Measurements from ENCODE around the gene DLK2.
"Not testable (repeated sequence)": the region's sequence is repeated elsewhere in the genome, so short reads cannot be mapped to it uniquely, and the experiment has no call there.

The DLK2 gene

GRCh38 chr6:43416935-43417334, 38.4 kb downstream of the DLK2 start:
- no peaks in the 10 kb centered on the region for H3K4me1 ChIP-seq (ENCODE audit: control insufficient read depth in 2 of 2, insufficient read depth in 2 of 2, low read length in 2 of 2)
- H3K27ac ChIP-seq (ENCODE audit: low read depth in 2 of 2, low read length in 2 of 2) = no peak overlapping the region
- H3K36me3 ChIP-seq (ENCODE audit: control insufficient read depth in 2 of 2, insufficient read depth in 2 of 2, low read length in 2 of 2) = no peaks in the 10 kb centered on the region
- no peak overlapping the region for H3K9ac ChIP-seq (ENCODE audit: low read depth in 1 of 2, low read length in 2 of 2)
- no peak overlapping the region for H3K4me3 ChIP-seq (ENCODE audit: low read length in 2 of 2)
- peaks cover 0 to 2% of the 10 kb centered on the region in 2 donors for H3K27me3 ChIP-seq (ENCODE audit: control insufficient read depth in 2 of 2, insufficient read depth in 2 of 2, low read length in 2 of 2)
- no peaks in the 10 kb centered on the region for H3K9me3 ChIP-seq (ENCODE audit: control insufficient read depth in 2 of 2, low read length in 2 of 2)

GRCh38 chr6:43415275-43415674, 40.1 kb downstream of the DLK2 start:
- not testable (repeated sequence) for H3K4me1 ChIP-seq (ENCODE audit: control insufficient read depth in 2 of 2, insufficient read depth in 2 of 2, low read length in 2 of 2); H3K27ac ChIP-seq (ENCODE audit: low read depth in 2 of 2, low read length in 2 of 2); H3K9ac ChIP-seq (ENCODE audit: low read depth in 1 of 2, low read length in 2 of 2); H3K9me3 ChIP-seq (ENCODE audit: control insufficient read depth in 2 of 2, low read length in 2 of 2); H3K4me3 ChIP-seq (ENCODE audit: low read length in 2 of 2); H3K36me3 ChIP-seq (ENCODE audit: control insufficient read depth in 2 of 2, insufficient read depth in 2 of 2, low read length in 2 of 2); H3K27me3 ChIP-seq (ENCODE audit: control insufficient read depth in 2 of 2, insufficient read depth in 2 of 2, low read length in 2 of 2)

GRCh38 chr6:43413002-43413401, 42.3 kb downstream of the DLK2 start:
- H3K27ac ChIP-seq (ENCODE audit: low read depth in 2 of 2, low read length in 2 of 2) = no peak overlapping the region
- H3K4me1 ChIP-seq (ENCODE audit: control insufficient read depth in 2 of 2, insufficient read depth in 2 of 2, low read length in 2 of 2) = no peaks in the 10 kb centered on the region
- no peaks in the 10 kb centered on the region for H3K36me3 ChIP-seq (ENCODE audit: control insufficient read depth in 2 of 2, insufficient read depth in 2 of 2, low read length in 2 of 2)
- no peak overlapping the region for H3K9ac ChIP-seq (ENCODE audit: low read depth in 1 of 2, low read length in 2 of 2)
- H3K9me3 ChIP-seq (ENCODE audit: control insufficient read depth in 2 of 2, low read length in 2 of 2) = no peaks in the 10 kb centered on the region
- peaks cover 0 to 2% of the 10 kb centered on the region in 2 donors for H3K27me3 ChIP-seq (ENCODE audit: control insufficient read depth in 2 of 2, insufficient read depth in 2 of 2, low read length in 2 of 2)
- H3K4me3 ChIP-seq (ENCODE audit: low read length in 2 of 2) = no peak overlapping the region

DNA sequence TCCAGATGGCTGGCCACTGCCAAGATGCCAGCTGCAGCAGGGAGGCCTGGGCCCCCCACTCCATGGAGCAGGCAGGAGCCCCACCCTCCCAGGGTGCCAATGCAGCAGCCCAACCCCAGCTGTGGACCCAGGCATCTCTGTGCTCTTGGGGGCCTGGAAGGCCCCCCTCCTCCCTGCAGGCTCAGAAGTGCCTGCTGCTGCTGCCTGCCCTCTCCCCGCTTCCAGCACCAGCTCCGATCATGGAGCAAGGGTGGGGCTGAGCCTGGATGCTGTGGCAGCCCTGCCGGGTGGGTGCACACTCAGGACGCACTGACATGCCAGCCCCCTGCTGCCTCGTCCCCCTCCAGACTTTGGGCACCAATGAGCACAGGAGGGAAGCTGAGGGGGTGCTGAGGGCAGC, 42.8 kb downstream of the DLK2 start:
- no peaks in the 10 kb centered on the region for H3K36me3 ChIP-seq (ENCODE audit: control insufficient read depth in 2 of 2, insufficient read depth in 2 of 2, low read length in 2 of 2)
- peaks cover 0 to 2% of the 10 kb centered on the region in 2 donors for H3K27me3 ChIP-seq (ENCODE audit: control insufficient read depth in 2 of 2, insufficient read depth in 2 of 2, low read length in 2 of 2)
- H3K4me3 ChIP-seq (ENCODE audit: low read length in 2 of 2) = no peak overlapping the region
- H3K9me3 ChIP-seq (ENCODE audit: control insufficient read depth in 2 of 2, low read length in 2 of 2) = no peaks in the 10 kb centered on the region
- H3K9ac ChIP-seq (ENCODE audit: low read depth in 1 of 2, low read length in 2 of 2) = no peak overlapping the region
- no peak overlapping the region for H3K27ac ChIP-seq (ENCODE audit: low read depth in 2 of 2, low read length in 2 of 2)
- H3K4me1 ChIP-seq (ENCODE audit: control insufficient read depth in 2 of 2, insufficient read depth in 2 of 2, low read length in 2 of 2) = no peaks in the 10 kb centered on the region

DNA sequence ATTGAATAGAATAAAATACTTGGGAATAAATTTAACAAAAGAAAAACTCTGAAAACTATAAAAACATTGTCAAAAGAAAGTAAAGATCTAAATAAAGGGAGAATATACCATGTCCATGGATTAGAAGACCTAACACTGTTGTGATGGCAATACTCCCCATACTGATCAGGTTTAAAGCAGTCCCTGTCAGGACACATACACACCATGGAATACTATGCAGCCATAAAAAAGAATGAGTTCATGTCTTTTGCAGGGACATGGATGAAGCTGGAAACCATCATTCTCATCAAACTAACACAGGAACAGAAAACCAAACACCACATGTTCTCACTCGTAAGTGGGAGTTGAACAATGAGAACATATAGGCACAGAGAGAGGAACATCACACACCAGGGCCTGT, 44.6 kb downstream of the DLK2 start:
- not testable (repeated sequence) for H3K27ac ChIP-seq (ENCODE audit: low read depth in 2 of 2, low read length in 2 of 2); H3K4me1 ChIP-seq (ENCODE audit: control insufficient read depth in 2 of 2, insufficient read depth in 2 of 2, low read length in 2 of 2); H3K36me3 ChIP-seq (ENCODE audit: control insufficient read depth in 2 of 2, insufficient read depth in 2 of 2, low read length in 2 of 2); H3K9ac ChIP-seq (ENCODE audit: low read depth in 1 of 2, low read length in 2 of 2); H3K9me3 ChIP-seq (ENCODE audit: control insufficient read depth in 2 of 2, low read length in 2 of 2); H3K4me3 ChIP-seq (ENCODE audit: low read length in 2 of 2); H3K27me3 ChIP-seq (ENCODE audit: control insufficient read depth in 2 of 2, insufficient read depth in 2 of 2, low read length in 2 of 2)

DNA sequence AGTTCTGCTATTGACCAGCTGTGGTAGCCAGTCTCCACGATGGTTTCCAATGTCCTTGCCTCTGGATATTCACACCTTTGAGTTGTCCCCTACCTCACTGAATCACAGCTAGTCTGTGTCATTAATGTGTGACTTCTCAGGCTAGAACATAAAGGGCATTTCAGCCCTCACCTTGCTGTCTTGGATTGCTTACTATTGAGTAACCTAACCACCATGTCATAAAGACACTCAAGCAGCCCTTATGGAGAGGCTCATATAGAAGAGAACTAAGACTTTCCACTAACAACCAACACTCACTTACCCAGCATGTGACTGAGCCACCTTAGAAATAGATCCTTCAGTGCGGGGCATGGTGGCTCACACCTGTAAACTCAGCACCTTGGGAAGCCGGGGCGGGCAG, 47.1 kb downstream of the DLK2 start:
- Histone ChIP-seq H3K27me3 (ENCODE audit: control insufficient read depth in 2 of 2, insufficient read depth in 2 of 2, low read length in 2 of 2) (no peaks in the 10 kb centered on the region), H3K27ac (ENCODE audit: low read depth in 2 of 2, low read length in 2 of 2) (no peak overlapping the region), H3K4me3 (ENCODE audit: low read length in 2 of 2) (no peak overlapping the region), H3K4me1 (ENCODE audit: control insufficient read depth in 2 of 2, insufficient read depth in 2 of 2, low read length in 2 of 2) (no peaks in the 10 kb centered on the region), H3K9ac (ENCODE audit: low read depth in 1 of 2, low read length in 2 of 2) (no peak overlapping the region), H3K9me3 (ENCODE audit: control insufficient read depth in 2 of 2, low read length in 2 of 2) (no peaks in the 10 kb centered on the region), H3K36me3 (ENCODE audit: control insufficient read depth in 2 of 2, insufficient read depth in 2 of 2, low read length in 2 of 2) (no peaks in the 10 kb centered on the region)

DNA sequence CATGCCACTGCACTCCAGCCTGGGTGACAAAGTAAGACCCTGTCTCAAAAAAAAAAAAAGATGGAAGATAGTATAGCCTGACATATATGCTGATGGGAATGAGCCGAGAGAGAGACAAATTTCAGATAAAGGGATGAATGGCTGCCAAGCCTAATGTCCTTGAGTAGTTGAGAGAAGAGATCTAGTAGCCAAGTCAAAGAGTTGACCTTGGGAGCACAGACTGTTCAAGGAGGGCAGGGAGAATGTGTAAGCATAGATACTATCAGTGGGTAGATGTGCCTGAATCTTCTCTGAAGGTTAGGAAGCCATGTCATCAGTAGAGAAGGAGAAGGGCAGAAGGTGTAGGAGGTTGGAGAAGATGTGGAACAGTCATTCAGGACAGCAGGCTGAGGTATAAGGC, 48.1 kb downstream of the DLK2 start:
- Histone ChIP-seq H3K4me1 (ENCODE audit: control insufficient read depth in 2 of 2, insufficient read depth in 2 of 2, low read length in 2 of 2) (no peaks in the 10 kb centered on the region), H3K27me3 (ENCODE audit: control insufficient read depth in 2 of 2, insufficient read depth in 2 of 2, low read length in 2 of 2) (no peaks in the 10 kb centered on the region), H3K9ac (ENCODE audit: low read depth in 1 of 2, low read length in 2 of 2) (no peak overlapping the region), H3K9me3 (ENCODE audit: control insufficient read depth in 2 of 2, low read length in 2 of 2) (no peaks in the 10 kb centered on the region), H3K4me3 (ENCODE audit: low read length in 2 of 2) (no peak overlapping the region), H3K27ac (ENCODE audit: low read depth in 2 of 2, low read length in 2 of 2) (no peak overlapping the region), H3K36me3 (ENCODE audit: control insufficient read depth in 2 of 2, insufficient read depth in 2 of 2, low read length in 2 of 2) (no peaks in the 10 kb centered on the region)

GRCh38 chr6:43405354-43405753, 50.0 kb downstream of the DLK2 start:
- H3K27me3 ChIP-seq (ENCODE audit: control insufficient read depth in 2 of 2, insufficient read depth in 2 of 2, low read length in 2 of 2) = no peaks in the 10 kb centered on the region
- no peak overlapping the region for H3K9ac ChIP-seq (ENCODE audit: low read depth in 1 of 2, low read length in 2 of 2)
- H3K36me3 ChIP-seq (ENCODE audit: control insufficient read depth in 2 of 2, insufficient read depth in 2 of 2, low read length in 2 of 2) = no peaks in the 10 kb centered on the region
- H3K4me1 ChIP-seq (ENCODE audit: control insufficient read depth in 2 of 2, insufficient read depth in 2 of 2, low read length in 2 of 2) = no peaks in the 10 kb centered on the region
- H3K9me3 ChIP-seq (ENCODE audit: control insufficient read depth in 2 of 2, low read length in 2 of 2) = no peaks in the 10 kb centered on the region
- H3K27ac ChIP-seq (ENCODE audit: low read depth in 2 of 2, low read length in 2 of 2) = no peak overlapping the region
- no peak overlapping the region for H3K4me3 ChIP-seq (ENCODE audit: low read length in 2 of 2)

DNA sequence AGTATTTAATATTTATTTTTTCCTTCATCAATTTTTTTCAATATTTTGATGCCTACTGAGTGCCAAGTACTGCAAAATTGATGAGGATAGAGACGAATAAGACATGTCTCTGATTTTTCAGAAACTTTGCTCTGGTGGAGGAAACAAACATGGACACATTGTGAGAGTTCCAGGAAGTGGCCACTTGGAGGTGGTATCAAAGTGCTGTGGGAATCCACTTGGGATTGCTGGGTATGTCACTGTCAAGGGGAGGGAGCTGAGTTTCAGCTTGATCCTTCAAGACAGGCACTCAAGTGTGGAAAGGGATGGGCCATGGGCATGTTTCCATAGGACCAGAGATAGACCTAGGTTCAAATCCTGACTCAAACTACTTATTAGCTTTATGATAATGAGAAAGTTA, 52.5 kb downstream of the DLK2 start:
- Histone ChIP-seq H3K4me3 (ENCODE audit: low read length in 2 of 2) (no peak overlapping the region), H3K27ac (ENCODE audit: low read depth in 2 of 2, low read length in 2 of 2) (no peak overlapping the region), H3K4me1 (ENCODE audit: control insufficient read depth in 2 of 2, insufficient read depth in 2 of 2, low read length in 2 of 2) (no peaks in the 10 kb centered on the region), H3K9me3 (ENCODE audit: control insufficient read depth in 2 of 2, low read length in 2 of 2) (no peaks in the 10 kb centered on the region), H3K27me3 (ENCODE audit: control insufficient read depth in 2 of 2, insufficient read depth in 2 of 2, low read length in 2 of 2) (no peaks in the 10 kb centered on the region), H3K36me3 (ENCODE audit: control insufficient read depth in 2 of 2, insufficient read depth in 2 of 2, low read length in 2 of 2) (no peaks in the 10 kb centered on the region), H3K9ac (ENCODE audit: low read depth in 1 of 2, low read length in 2 of 2) (no peak overlapping the region)

GRCh38 chr6:43401730-43402129, 53.6 kb downstream of the DLK2 start:
- Histone ChIP-seq H3K9me3 (ENCODE audit: control insufficient read depth in 2 of 2, low read length in 2 of 2) (no peaks in the 10 kb centered on the region), H3K36me3 (ENCODE audit: control insufficient read depth in 2 of 2, insufficient read depth in 2 of 2, low read length in 2 of 2) (no peaks in the 10 kb centered on the region), H3K4me3 (ENCODE audit: low read length in 2 of 2) (no peak overlapping the region), H3K27me3 (ENCODE audit: control insufficient read depth in 2 of 2, insufficient read depth in 2 of 2, low read length in 2 of 2) (no peaks in the 10 kb centered on the region), H3K27ac (ENCODE audit: low read depth in 2 of 2, low read length in 2 of 2) (no peak overlapping the region), H3K4me1 (ENCODE audit: control insufficient read depth in 2 of 2, insufficient read depth in 2 of 2, low read length in 2 of 2) (no peaks in the 10 kb centered on the region), H3K9ac (ENCODE audit: low read depth in 1 of 2, low read length in 2 of 2) (no peak overlapping the region)
